IPS-18a (cell line): ENCODE results near the gene KIF25.

Source experiments
- H3K27ac ChIP-seq: one replicate; pipeline ENCODE4 v1.5.1; 2013; ENCODE audit warnings: low read length
- H3K27me3 ChIP-seq: one replicate; pipeline ENCODE4 v1.6.1; 2013; ENCODE audit warnings: mild to moderate bottlenecking, low read length; ENCODE audit not compliant: control insufficient read depth, insufficient read depth
- H3K36me3 ChIP-seq: one replicate; pipeline ENCODE4 v1.6.1; 2013; ENCODE audit warnings: low read depth, low read length; ENCODE audit not compliant: control insufficient read depth
- H3K4me1 ChIP-seq: one replicate; pipeline ENCODE4 v1.6.1; 2013; ENCODE audit warnings: low read depth, low read length; ENCODE audit not compliant: control insufficient read depth
- H3K4me3 ChIP-seq: one replicate; pipeline ENCODE4 v1.5.1; 2013; ENCODE audit warnings: low read length
- H3K9ac ChIP-seq: one replicate; pipeline ENCODE4 v1.6.1; 2013; ENCODE audit warnings: mild to moderate bottlenecking, low read length, moderate library complexity
- H3K9me3 ChIP-seq: one replicate; pipeline ENCODE4 v1.6.1; 2013; ENCODE audit warnings: low read depth, low read length; ENCODE audit not compliant: control insufficient read depth

KIF25 gene

DNA sequence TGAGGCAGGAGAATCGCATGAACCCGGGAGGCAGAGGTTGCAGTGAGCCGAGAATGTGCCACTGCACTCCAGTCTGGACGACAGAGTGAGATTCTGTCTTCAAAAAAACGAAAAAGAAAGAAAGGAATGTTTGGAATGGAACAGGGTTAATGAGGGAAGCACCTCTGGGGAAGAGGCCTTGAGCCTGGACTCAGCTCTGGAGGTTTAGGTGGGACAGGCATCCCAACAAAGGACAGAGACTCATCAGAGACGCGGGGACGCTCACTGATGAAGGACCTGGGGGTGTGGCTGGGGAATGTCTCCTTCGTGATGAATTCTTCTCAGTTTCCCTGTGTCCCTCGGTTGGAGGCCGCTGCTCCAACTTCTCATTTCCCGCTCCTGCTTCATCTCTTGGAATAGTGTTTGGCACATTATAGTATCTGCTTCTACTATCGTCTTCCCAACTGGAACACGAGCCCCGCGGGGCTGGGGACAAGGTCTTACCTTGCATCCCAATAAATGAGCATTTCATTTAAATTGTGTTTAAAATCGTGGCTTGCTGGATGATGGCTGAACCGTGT, 27.6 kb downstream of the KIF25 start:
- Histone ChIP-seq H3K9me3 (no peaks in the 10 kb centered on the region), H3K4me1 (no peaks in the 10 kb centered on the region), H3K4me3 (no peak overlapping the region), H3K27me3 (no peaks in the 10 kb centered on the region), H3K9ac (no peak overlapping the region), H3K27ac (no peak overlapping the region), H3K36me3 (no peaks in the 10 kb centered on the region)

DNA sequence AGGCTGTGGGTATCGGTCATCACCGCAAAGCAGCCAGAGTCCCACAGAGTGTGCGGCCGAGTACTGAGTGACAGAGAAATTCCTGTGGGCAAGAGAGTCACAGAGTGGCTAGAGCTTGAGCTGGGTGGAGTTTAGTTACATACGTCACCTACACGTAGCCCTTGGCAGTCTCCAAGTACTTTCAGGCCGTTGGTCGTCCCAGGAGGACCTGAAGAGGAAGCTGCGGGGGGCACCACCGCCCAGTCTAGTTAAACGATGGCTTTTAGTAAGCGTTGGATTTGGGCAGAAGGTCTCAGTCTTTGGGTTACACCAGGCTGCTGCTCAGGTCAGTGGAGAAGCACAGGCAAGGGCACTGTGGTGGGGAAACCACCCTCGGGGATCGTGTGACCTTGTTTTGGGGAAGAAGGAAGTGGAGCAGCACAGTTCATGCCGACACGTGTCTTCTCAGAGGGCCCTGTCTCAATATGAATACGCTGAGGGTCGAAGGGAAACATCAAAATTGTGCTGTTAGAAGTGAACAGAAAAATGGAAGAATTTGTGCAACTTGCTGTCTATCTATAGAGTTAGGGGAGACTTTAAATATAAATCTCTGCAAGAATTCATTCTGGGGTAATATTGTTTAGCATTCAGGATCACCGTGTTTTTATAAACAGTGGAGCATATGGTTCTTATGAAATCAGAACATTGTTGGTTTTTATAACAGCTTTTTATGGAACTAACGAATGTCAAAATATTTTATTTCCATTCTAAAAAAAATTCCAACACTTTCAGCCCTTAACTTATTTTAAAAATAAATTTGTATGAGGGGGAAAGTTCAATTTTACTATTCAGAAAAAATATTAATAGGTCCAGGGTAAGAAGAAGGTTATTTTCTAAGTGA, 28.6 kb downstream of the KIF25 start:
- H3K4me1 ChIP-seq, result peaks cover 7% of the 10 kb centered on the region
- no peaks in the 10 kb centered on the region for H3K9me3 ChIP-seq
- H3K27me3 ChIP-seq, result no peaks in the 10 kb centered on the region
- H3K27ac ChIP-seq, result no peak overlapping the region
- no peaks in the 10 kb centered on the region for H3K36me3 ChIP-seq
- no peak overlapping the region for H3K4me3 ChIP-seq
- no peak overlapping the region for H3K9ac ChIP-seq

DNA sequence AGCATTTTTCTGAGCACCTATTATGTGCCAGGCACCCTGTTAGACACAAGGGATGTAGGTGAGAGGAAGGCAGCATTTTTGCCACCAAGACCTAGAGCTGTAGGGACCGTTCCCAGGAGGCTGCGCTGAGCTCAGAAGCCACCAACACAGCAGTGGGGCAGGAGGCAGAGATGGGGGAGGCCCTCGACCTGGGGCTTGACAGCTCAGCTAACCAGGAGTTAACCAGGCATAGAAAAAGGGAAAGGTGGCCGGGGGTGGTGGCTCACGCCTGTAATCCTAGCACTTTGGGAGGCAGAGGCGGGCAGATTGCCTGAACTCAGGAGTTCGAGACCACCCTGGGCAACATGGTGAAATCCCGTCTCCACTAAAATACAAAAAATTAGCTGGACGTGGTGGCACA, 29.5 kb downstream of the KIF25 start:
- no peak overlapping the region for H3K27ac ChIP-seq
- no peaks in the 10 kb centered on the region for H3K36me3 ChIP-seq
- H3K27me3 ChIP-seq, result no peaks in the 10 kb centered on the region
- H3K4me3 ChIP-seq, result no peak overlapping the region
- no peak overlapping the region for H3K9ac ChIP-seq
- H3K4me1 ChIP-seq, result peaks cover 7% of the 10 kb centered on the region
- no peaks in the 10 kb centered on the region for H3K9me3 ChIP-seq

DNA sequence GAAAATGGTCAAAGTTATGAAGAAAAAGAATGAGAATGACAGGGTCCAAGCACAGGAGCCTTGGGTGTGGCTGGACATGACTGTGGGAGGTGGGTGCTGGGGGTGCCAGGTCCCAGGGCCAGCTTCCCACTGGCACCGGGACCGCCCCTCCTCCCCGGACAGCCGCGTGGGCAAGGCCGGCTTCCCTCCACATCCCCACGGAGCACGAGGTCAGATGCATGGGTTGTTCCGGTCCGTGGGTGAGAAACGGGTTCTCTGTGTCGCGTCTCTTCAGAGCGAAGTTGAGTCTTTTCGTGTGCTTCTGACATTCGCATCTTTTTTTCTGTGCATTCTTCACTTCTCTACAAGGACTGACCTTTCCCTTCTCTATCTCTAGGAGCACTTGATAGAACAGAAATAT, 30.1 kb downstream of the KIF25 start:
- Histone ChIP-seq H3K36me3 (no peaks in the 10 kb centered on the region), H3K9me3 (no peaks in the 10 kb centered on the region), H3K4me3 (no peak overlapping the region), H3K27ac (no peak overlapping the region), H3K27me3 (no peaks in the 10 kb centered on the region), H3K4me1 (peaks cover 11% of the 10 kb centered on the region), H3K9ac (no peak overlapping the region)

DNA sequence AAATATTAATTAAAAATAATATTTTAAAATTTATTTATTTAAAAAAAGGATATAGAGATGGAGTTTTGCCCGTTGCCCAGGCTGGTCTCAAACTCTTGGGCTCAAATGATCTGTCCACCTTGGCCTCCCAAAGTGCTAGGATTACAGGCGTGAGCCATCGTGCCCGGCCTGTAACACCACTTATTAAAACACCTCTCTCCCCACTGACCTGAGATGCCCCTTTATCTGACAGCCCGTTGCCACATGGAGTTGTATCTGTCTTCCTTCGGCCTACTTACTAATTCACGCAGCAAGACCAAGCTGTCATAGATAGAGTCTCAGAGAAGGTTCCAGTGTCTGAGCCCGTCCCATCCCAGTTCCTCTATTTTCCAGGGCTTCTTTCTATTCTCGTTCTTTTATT, 30.7 kb downstream of the KIF25 start:
- H3K36me3 ChIP-seq, result no peaks in the 10 kb centered on the region
- H3K9ac ChIP-seq, result no peak overlapping the region
- H3K4me3 ChIP-seq, result no peak overlapping the region
- peaks cover 14% of the 10 kb centered on the region for H3K4me1 ChIP-seq
- no peaks in the 10 kb centered on the region for H3K9me3 ChIP-seq
- H3K27me3 ChIP-seq, result no peaks in the 10 kb centered on the region
- H3K27ac ChIP-seq, result no peak overlapping the region

DNA sequence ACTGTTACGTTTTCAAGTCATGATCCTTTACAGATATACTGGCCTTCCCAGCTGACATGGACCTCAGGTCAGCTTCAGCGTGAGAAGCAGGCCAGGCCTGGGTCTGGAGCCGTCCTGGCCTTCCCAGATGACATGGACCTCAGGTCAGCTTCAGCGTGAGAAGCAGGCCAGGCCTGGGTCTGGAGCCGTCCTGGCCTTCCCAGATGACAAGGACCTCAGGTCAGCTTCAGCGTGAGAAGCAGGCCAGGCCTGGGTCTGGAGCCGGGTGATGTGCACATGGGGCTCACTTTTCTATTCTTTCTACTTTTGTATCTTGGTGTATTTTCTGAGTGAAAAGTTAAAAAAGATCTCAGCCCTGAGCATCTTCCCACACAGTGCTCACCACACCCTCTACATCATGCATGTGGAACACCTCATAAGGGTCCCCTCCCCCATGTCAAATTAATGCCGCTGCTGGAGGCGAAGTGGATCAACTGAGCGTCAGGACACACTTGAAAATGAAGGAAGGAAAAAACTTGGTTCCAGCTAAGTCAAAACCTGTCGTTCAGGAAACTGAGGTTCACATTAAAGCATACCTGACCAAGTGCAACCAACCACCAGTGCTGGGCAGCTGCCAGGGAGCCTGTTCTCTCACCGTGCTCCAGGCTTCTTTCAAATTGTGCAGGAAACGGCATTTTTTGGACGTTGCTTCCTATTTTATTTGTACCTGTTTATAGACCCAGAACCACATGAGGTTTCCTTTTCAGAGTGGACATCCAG, 32.2 kb downstream of the KIF25 start:
- Histone ChIP-seq H3K4me3 (no peak overlapping the region), H3K4me1 (peaks cover 14% of the 10 kb centered on the region), H3K27me3 (peaks cover 7% of the 10 kb centered on the region), H3K9me3 (no peaks in the 10 kb centered on the region), H3K9ac (no peak overlapping the region), H3K27ac (no peak overlapping the region), H3K36me3 (no peaks in the 10 kb centered on the region)

DNA sequence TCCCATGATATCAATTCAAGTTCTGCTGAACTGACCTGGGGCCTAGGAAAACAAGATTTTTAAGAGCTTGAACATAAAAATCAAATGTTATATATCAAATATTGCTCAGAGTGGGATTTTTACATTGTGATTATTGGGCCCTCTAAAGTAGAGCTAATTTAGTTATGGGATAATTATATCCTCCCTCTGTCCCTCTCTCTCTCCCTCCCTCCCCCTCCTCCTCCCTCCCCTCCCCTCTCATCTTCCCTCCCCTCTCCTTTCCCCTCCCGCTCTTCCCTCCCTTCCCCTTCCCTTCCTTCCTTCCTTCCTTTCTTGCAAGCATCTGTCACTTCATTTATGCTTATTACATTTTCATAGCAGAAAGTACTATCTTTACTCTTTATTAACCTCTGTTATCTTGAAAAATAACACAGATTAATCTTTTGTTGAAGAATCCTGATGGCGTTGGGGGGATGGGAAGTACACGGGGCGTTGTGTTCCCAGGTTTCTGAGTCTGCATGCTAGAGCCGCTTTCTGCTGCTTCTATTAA, 32.8 kb downstream of the KIF25 start:
- no peak overlapping the region for H3K4me3 ChIP-seq
- no peaks in the 10 kb centered on the region for H3K9me3 ChIP-seq
- no peak overlapping the region for H3K9ac ChIP-seq
- peaks cover 7% of the 10 kb centered on the region for H3K27me3 ChIP-seq
- no peaks in the 10 kb centered on the region for H3K36me3 ChIP-seq
- H3K4me1 ChIP-seq, result peaks cover 14% of the 10 kb centered on the region
- no peak overlapping the region for H3K27ac ChIP-seq

DNA sequence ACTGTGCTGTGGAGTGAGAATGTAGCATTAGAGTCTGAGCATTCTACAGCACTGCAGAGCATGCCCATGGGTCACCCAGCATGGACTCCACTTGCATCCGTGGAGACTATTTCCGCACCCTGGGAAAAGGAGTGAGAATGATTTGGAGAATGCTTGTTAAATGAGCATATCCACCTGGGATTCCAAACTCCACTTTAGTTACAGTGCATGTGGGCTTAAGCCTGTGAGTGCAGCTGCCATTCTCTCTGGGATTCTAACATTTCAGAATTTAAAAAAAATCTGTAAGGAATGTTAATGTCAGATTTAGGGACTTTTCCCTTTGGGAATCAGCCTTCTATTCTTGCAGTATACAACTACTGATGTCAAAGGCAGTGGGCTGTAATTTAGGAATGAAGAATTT, 33.4 kb downstream of the KIF25 start:
- Histone ChIP-seq H3K27me3 (peaks cover 10% of the 10 kb centered on the region), H3K9me3 (no peaks in the 10 kb centered on the region), H3K27ac (no peak overlapping the region), H3K4me1 (peaks cover 18% of the 10 kb centered on the region), H3K4me3 (no peak overlapping the region), H3K9ac (no peak overlapping the region), H3K36me3 (no peaks in the 10 kb centered on the region)

DNA sequence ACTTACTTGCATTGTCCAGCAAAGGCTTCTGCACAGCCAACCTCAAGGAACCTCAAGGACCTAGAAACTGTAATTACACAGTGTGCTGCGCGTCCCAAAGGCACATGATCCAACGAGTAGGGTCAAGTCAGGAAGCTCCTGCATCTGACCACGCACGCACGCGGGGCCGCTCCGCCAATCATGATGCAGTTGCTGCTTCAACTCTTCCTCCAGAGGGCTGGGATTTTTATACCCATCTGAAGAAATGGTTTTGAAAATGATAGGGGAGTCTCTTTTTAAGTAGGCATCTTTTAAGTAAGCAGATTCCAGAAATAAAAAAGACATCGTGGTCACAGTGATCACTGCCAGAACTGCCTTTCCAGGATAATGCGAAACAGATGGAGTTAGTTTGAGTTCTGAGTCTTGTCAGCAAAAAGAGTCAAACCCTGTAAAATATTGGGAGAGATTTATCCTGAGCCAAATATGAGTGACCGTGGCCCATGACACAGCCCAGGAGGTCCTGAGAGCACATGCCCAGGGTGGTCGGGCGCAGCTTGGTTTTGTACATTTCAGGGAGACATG, 34.0 kb downstream of the KIF25 start:
- Histone ChIP-seq H3K27me3 (peaks cover 16% of the 10 kb centered on the region), H3K27ac (no peak overlapping the region), H3K4me3 (no peak overlapping the region), H3K9ac (no peak overlapping the region), H3K4me1 (peaks cover 24% of the 10 kb centered on the region), H3K9me3 (no peaks in the 10 kb centered on the region), H3K36me3 (no peaks in the 10 kb centered on the region)

DNA sequence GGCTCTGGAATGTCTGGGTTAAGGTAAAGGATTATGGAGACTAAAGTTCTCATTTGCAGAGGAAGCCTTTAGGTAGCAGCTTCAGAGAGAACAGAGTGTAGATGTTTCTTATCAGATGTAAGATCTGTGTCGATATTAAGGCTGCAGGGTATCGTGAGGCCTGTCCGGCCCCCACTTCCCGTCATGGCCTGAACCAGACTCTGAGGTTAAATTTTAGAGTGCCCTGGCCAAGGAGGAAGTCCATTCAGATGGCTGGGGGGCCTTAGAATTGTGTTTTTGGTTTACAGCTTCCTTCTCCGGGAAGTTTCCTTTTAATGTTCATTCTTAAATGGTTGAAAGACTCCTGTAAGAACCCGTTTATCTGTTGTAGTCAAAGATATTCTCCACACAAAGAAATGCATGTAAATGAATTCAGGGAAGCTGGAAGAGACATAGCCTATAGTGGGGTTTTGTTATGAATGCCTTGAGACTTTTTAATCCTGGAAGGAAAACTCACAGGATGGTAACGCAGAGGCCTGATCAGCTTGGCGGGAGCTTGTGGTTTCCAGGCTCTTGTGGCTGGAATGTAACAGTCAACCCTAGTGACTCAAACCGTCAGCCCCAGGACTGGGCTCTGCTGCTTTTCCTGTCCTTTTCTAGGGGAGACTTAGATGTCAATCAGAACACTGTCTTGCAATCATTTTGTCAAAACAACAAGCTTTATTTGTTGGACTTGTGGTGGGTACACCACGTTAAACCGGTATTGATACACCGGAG, 34.7 kb downstream of the KIF25 start:
- peaks cover 18% of the 10 kb centered on the region for H3K27me3 ChIP-seq
- H3K4me3 ChIP-seq, result no peak overlapping the region
- peaks cover 24% of the 10 kb centered on the region for H3K4me1 ChIP-seq
- H3K9ac ChIP-seq, result no peak overlapping the region
- no peak overlapping the region for H3K27ac ChIP-seq
- H3K9me3 ChIP-seq, result no peaks in the 10 kb centered on the region
- no peaks in the 10 kb centered on the region for H3K36me3 ChIP-seq

DNA sequence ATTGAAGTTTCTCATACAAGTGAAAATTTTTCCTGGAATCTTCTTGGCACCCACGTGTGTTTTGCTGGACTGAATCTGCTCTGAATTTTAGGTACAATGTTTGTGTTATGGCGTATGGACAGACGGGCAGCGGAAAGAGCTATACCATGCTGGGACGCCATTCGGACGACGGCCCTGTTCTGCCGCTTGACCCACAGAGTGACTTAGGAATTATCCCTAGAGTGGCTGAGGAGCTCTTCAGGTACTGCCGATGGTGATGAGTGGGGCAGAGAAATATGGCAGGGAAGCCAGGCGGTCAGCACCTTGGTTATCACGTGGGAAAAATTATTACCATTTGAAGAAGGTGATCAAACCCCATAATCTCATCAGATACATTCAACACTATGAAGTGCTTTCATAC, 36.3 kb downstream of the KIF25 start:
- Histone ChIP-seq H3K27me3 (peaks cover 18% of the 10 kb centered on the region), H3K27ac (no peak overlapping the region), H3K4me1 (peaks cover 24% of the 10 kb centered on the region), H3K9ac (no peak overlapping the region), H3K36me3 (no peaks in the 10 kb centered on the region), H3K4me3 (no peak overlapping the region), H3K9me3 (peaks cover 7% of the 10 kb centered on the region)
